GM23338 (cell line): Measurements from ENCODE around the gene SLC26A11.

Source experiments
- CREB1 ChIP-seq: fragments of 250-450 bp; sonication (Bioruptor Pico); IDR thresholded peaks from 2 replicates; pipeline ENCODE4 v1.5.0; 2020; ENCODE audit warnings: low read depth, mild to moderate bottlenecking, moderate library complexity
- CTCF ChIP-seq, 2 experiments: fragments of 200-600 bp in 1 of 2; sonication (generic) in 1 of 2; conservative IDR thresholded peaks; 2 replicates each; pipeline versions ENCODE4 v1.5.1 to v1.6.1; 2016 to 2017; ENCODE audit warnings: antibody characterized with exemption in 2 of 2, low read depth in 2 of 2, mild to moderate bottlenecking in 2 of 2, moderate library complexity in 1 of 2
- EZH2 ChIP-seq: fragments of 200-600 bp; sonication (generic); IDR thresholded peaks from one replicate; pipeline ENCODE4 v1.8.0; 2017; ENCODE audit warnings: antibody characterized with exemption, mild to moderate bottlenecking, low read depth; ENCODE audit not compliant: unreplicated experiment
- JUNB ChIP-seq: IDR thresholded peaks from one replicate; pipeline ENCODE4 v1.6.1; 2016; ENCODE audit warnings: antibody characterized with exemption; ENCODE audit not compliant: unreplicated experiment
- POLR2AphosphoS5 ChIP-seq: IDR thresholded peaks from 2 replicates; pipeline ENCODE4 v1.6.1; 2016; ENCODE audit warnings: antibody characterized with exemption, low read depth
- REST ChIP-seq: IDR thresholded peaks from one replicate; pipeline ENCODE4 v1.6.1; 2018; ENCODE audit warnings: antibody characterized with exemption; ENCODE audit not compliant: unreplicated experiment
- STAT1 ChIP-seq: IDR thresholded peaks from one replicate; pipeline ENCODE4 v1.6.1; 2016; ENCODE audit warnings: antibody characterized with exemption; ENCODE audit not compliant: unreplicated experiment

GRCh38 chr17:80222376-80223141 is 2.3 kb downstream of the SLC26A11 start:
- TF ChIP-seq POLR2AphosphoS5, result no peak
- TF ChIP-seq EZH2, result no peak
- TF ChIP-seq CTCF (conservative IDR thresholded peaks at IDR 0.05; ENCODE audit: low read depth in 2 of 2), result no peak
- TF ChIP-seq CREB1 (CRISPR knock-in tag), result no peak
- no peak for TF ChIP-seq STAT1
- no peak for TF ChIP-seq JUNB
- TF ChIP-seq REST, result no peak
